Right lobe of liver (tissue), 6 donors: Measurements from ENCODE around the gene TASOR2. TPM values are rescaled to one million over a fixed set of nuclear protein-coding genes. Genes with fewer than 3 reads are reported as not detected.

Experiments
- ATAC-seq, 4 donors: fragments of 200-7000 bp; cut with Tn5 transposase; one replicate each; pipeline ENCODE4 v1.9.1; 2020; ENCODE audit warnings: mild to moderate bottlenecking in 4 of 4, moderate library complexity in 4 of 4
- DNase-seq, 3 donors: peaks; one replicate each; pipeline ENCODE4 v3.0.0-alpha.2; 2020
- H3K27ac ChIP-seq, 3 donors: fragments of 200-600 bp; one replicate each; pipeline ENCODE4 v1.8.0; 2022
- H3K27me3 ChIP-seq, 2 donors: fragments of 200-600 bp; one replicate each; pipeline ENCODE4 v1.8.0; 2022
- H3K36me3 ChIP-seq, 4 donors: fragments of 200-600 bp; sonication (generic) in 1 of 4; one replicate each; pipeline versions ENCODE4 v1.5.1 to v1.8.0; 2017 to 2022; ENCODE audit warnings: control low read depth in 1 of 4
- H3K4me1 ChIP-seq, 4 donors: fragments of 200-600 bp; sonication (generic) in 1 of 4; one replicate each; pipeline versions ENCODE4 v1.5.1 to v1.8.0; 2017 to 2022; ENCODE audit warnings: control low read depth in 1 of 4
- H3K4me3 ChIP-seq, 3 donors: fragments of 200-600 bp; one replicate each; pipeline ENCODE4 v1.8.0; 2022
- H3K9me3 ChIP-seq, 4 donors: fragments of 200-600 bp; sonication (generic) in 1 of 4; one replicate each; pipeline versions ENCODE4 v1.5.1 to v1.8.0; 2017 to 2022; ENCODE audit warnings: control low read depth in 1 of 4
- CTCF ChIP-seq, 4 donors: fragments of 200-600 bp in 3 of 4; fragments of 450-650 bp in 1 of 4; IDR thresholded peaks; one replicate each; pipeline versions ENCODE4 v1.5.1 to v1.8.0; 2016 to 2022; ENCODE audit warnings: antibody characterized with exemption in 4 of 4, mild to moderate bottlenecking in 2 of 4
- POLR2A ChIP-seq: fragments of 450-650 bp; IDR thresholded peaks from one replicate; pipeline ENCODE4 v1.6.1; 2017; ENCODE audit warnings: antibody characterized with exemption, mild to moderate bottlenecking
- WGBS: methylation state at CpG from one replicate; pipeline ENCODE4 v1.1.6; 2018; ENCODE audit warnings: low coverage, low lambda C conversion rate; ENCODE audit not compliant: insufficient coverage; ENCODE audit errors: missing lambda C conversion rate; 5-methylcytosine and 5-hydroxymethylcytosine counted together
- intact Hi-C, 2 donors: fragments of 100-400 bp; cut with DNase I; formaldehyde crosslinking; loops; one replicate each; pipeline versions ENCODE4 v1.11.2 to v1.14.1; 2022
- total RNA-seq, 6 experiments: library from RNA; depleted of rRNA in 2 of 6; stranded (reverse); fragments of >200 nt in 2 of 6; fragmentation: NEBNext Ultra II Directional in 3 of 6; extraction: Animal tissue kit (Norgen Biotek cat#: 25700) in 3 of 6; gene quantifications; one replicate each; pipeline versions ENCODE4 v1.1.0 to v1.2.4, GENCODE V29; 2016 to 2023
- donor health status: DM: no; HTN: yes; CAD: no.
- donor health status: DM: no; HTN: no; CAD: no.
- donor health status: DM: no; HTN: no; CAD: no.
- donor health status: DM: no; HTN: yes; CAD: no.
- donor health status: DM: no; HTN: yes; CAD: no.

Gene TASOR2
- total RNA-seq, 6 experiments from 2014 or later: 19.7 to 53.4 (median 29.6) TPM

- no peak for TF ChIP-seq CTCF (IDR thresholded peaks at IDR 0.05)
- TF ChIP-seq POLR2A: peak; percentile 37
- intact Hi-C loops: loop anchor here in 1 of 2 donors (10.0 kb wide), 1 partner anchor 182 kb away; no protein-coding TSS in a partner anchor
- DNase-seq: peak; percentile 67 to 74 (median 70)
- Histone ChIP-seq H3K27ac (peak overlapping the region; percentile 31 to 77 (median 32)), H3K27me3 (no peaks in the 10 kb centered on the region), H3K9me3 (no peaks in the 10 kb centered on the region), H3K4me3 (peak overlapping the region; percentile 40 to 52 (median 41)), H3K36me3 (no peaks in the 10 kb centered on the region), H3K4me1 (peaks cover 0 to 26% (median 2%) of the 10 kb centered on the region in 4 donors)
- WGBS: 10% methylated on average over 15 of the region's 49 CpGs
- ATAC-seq: peak; percentile 92 to 96 (median 94)
These were observed 8.1 kb downstream of the TASOR2 start for GRCh38 chr10:5692461-5693358.

- Histone ChIP-seq H3K9me3 (no peaks in the 10 kb centered on the region), H3K4me3 (no peak overlapping the region), H3K27ac (no peak overlapping the region), H3K27me3 (no peaks in the 10 kb centered on the region), H3K36me3 (no peaks in the 10 kb centered on the region), H3K4me1 (peaks cover 0 to 28% (median 2%) of the 10 kb centered on the region in 4 donors)
- DNase-seq: no peak
- no peak for ATAC-seq
- WGBS: 64% methylated on average over 1 of the region's 1 CpG
- intact Hi-C loops: loop anchor here in 1 of 2 donors (10.0 kb wide), 1 partner anchor 180 kb away; no protein-coding TSS in a partner anchor
- no peak for TF ChIP-seq CTCF (IDR thresholded peaks at IDR 0.05)
- TF ChIP-seq POLR2A: no peak
These were observed 9.9 kb downstream of the TASOR2 start for GRCh38 chr10:5694573-5694972.

- 100% methylated on average over 1 of the region's 2 CpGs for WGBS
- H3K4me3 ChIP-seq: no peak overlapping the region
- intact Hi-C loops: loop anchor here in 1 of 2 donors (10.0 kb wide), 1 partner anchor 177 kb away; no protein-coding TSS in a partner anchor
- ATAC-seq (no peak), DNase-seq (no peak)
- no peaks in the 10 kb centered on the region for H3K27me3 ChIP-seq
- no peak overlapping the region for H3K27ac ChIP-seq
- TF ChIP-seq CTCF (IDR thresholded peaks at IDR 0.05): no peak
- TF ChIP-seq POLR2A: no peak
- no peaks in the 10 kb centered on the region for H3K36me3 ChIP-seq
- peaks cover 0 to 22% (median under 1%) of the 10 kb centered on the region in 4 donors for H3K4me1 ChIP-seq
- no peaks in the 10 kb centered on the region for H3K9me3 ChIP-seq
These were observed 12.7 kb downstream of the TASOR2 start for GRCh38 chr10:5697342-5697741.

GRCh38 chr10:5698062-5698461 is 13.4 kb downstream of the TASOR2 start:
- intact Hi-C loops: loop anchor here in 1 of 2 donors (10.0 kb wide), 1 partner anchor 177 kb away; no protein-coding TSS in a partner anchor
- Histone ChIP-seq H3K4me1 (peaks cover 0 to 20% (median 0%) of the 10 kb centered on the region in 4 donors), H3K27me3 (no peaks in the 10 kb centered on the region), H3K4me3 (no peak overlapping the region), H3K36me3 (no peaks in the 10 kb centered on the region), H3K9me3 (no peaks in the 10 kb centered on the region), H3K27ac (no peak overlapping the region)
- no peak for TF ChIP-seq CTCF (IDR thresholded peaks at IDR 0.05)
- TF ChIP-seq POLR2A: no peak
- no peak for ATAC-seq
- WGBS: 91% methylated on average over 1 of the region's 1 CpG
- DNase-seq: no peak
